HepG2 (cell line): ENCODE measurements around the gene RBM28. TPM values are rescaled to one million over a fixed set of nuclear protein-coding genes. Genes with fewer than 3 reads are reported as not detected.

ENCODE experiments used
- ARNT ChIP-seq: fragments of 450-650 bp; IDR thresholded peaks from 2 replicates; pipeline ENCODE4 v1.6.1; 2017
- HOXA7 ChIP-seq: sonication (generic); formaldehyde crosslinking; IDR thresholded peaks from 2 replicates; pipeline ENCODE4 v1.8.1; 2022; ENCODE audit warnings: mild to moderate bottlenecking, missing genetic modification reagents, moderate library complexity
- KDM2A ChIP-seq: sonication (generic); formaldehyde crosslinking; IDR thresholded peaks from 2 replicates; pipeline ENCODE4 v1.4.0; 2020; ENCODE audit warnings: low read depth, missing genetic modification reagents, borderline replicate concordance
- MAZ ChIP-seq, 2 experiments: sonication (generic) in 1 of 2; formaldehyde crosslinking in 1 of 2; IDR thresholded peaks; 2 replicates each; pipeline versions ENCODE4 v1.5.0 to v1.6.1; 2012 to 2020; ENCODE audit warnings: low read depth in 2 of 2, mild to moderate bottlenecking in 2 of 2, borderline replicate concordance in 1 of 2, improper control_type of control experiment in 1 of 2, low read length in 1 of 2, missing genetic modification reagents in 1 of 2, moderate library complexity in 1 of 2
- NFATC3 ChIP-seq: sonication (generic); formaldehyde crosslinking; IDR thresholded peaks from 2 replicates; pipeline ENCODE4 v1.5.1; 2020; ENCODE audit warnings: mild to moderate bottlenecking, missing genetic modification reagents
- RAD21 ChIP-seq: fragments of 450-650 bp; formaldehyde crosslinking; IDR thresholded peaks from 2 replicates; pipeline ENCODE4 v1.5.0; 2020; ENCODE audit warnings: mild to moderate bottlenecking
- RFX5 ChIP-seq: IDR thresholded peaks from 2 replicates; pipeline ENCODE4 v1.6.1; 2011; ENCODE audit warnings: low read depth, low read length, improper control_type of control experiment
- SALL1 ChIP-seq: sonication (generic); formaldehyde crosslinking; IDR thresholded peaks from 2 replicates; pipeline ENCODE4 v1.8.0; 2022; ENCODE audit warnings: mild to moderate bottlenecking, missing genetic modification reagents
- SMC3 ChIP-seq: IDR thresholded peaks from 2 replicates; pipeline ENCODE4 v1.6.1; 2011; ENCODE audit warnings: low read length, improper control_type of control experiment
- XRCC5 ChIP-seq: fragments of 200-400 bp; formaldehyde crosslinking; optimal IDR thresholded peaks from 2 replicates; pipeline ENCODE3; 2017; ENCODE audit warnings: mild to moderate bottlenecking, low read length
- ZNF234 ChIP-seq: sonication (generic); formaldehyde crosslinking; conservative IDR thresholded peaks from 2 replicates; pipeline ENCODE4 v1.5.1; 2020; ENCODE audit warnings: mild to moderate bottlenecking, missing genetic modification reagents
- ZNF350 ChIP-seq: sonication (generic); formaldehyde crosslinking; IDR thresholded peaks from 2 replicates; pipeline ENCODE4 v1.4.0; 2020; ENCODE audit warnings: mild to moderate bottlenecking, low read depth, missing genetic modification reagents, borderline replicate concordance
- ZNF501 ChIP-seq: sonication (generic); formaldehyde crosslinking; IDR thresholded peaks from 2 replicates; pipeline ENCODE4 v1.5.1; 2020; ENCODE audit warnings: mild to moderate bottlenecking, moderate library complexity, missing genetic modification reagents
- ZNF772 ChIP-seq: sonication (generic); formaldehyde crosslinking; IDR thresholded peaks from 2 replicates; pipeline ENCODE4 v1.5.0; 2020; ENCODE audit warnings: mild to moderate bottlenecking, missing genetic modification reagents
- polyA plus RNA-seq, 8 experiments: library from polyadenylated mRNA; depleted of rRNA in 3 of 8; stranded (reverse) in 7 of 8; unstranded in 1 of 8; fragments of >200 nt; fragmentation: Illumina TruSeq in 4 of 8; extraction: Trizol in 4 of 8; gene quantifications; 2 replicates each; pipeline versions ENCODE4 v1.2.1 to v1.2.3, GENCODE V29; 2011 to 2016; ENCODE audit warnings: low read depth in 4 of 8, missing spikeins in 1 of 8, mixed read lengths in 1 of 8; ENCODE audit not compliant: insufficient read depth in 1 of 8
- total RNA-seq, 5 experiments: library from RNA; depleted of rRNA; stranded (reverse); fragments of >200 nt; fragmentation: Illumina TruSeq; extraction: Trizol; gene quantifications; 2 replicates each; pipeline ENCODE4 v1.2.3, GENCODE V29; 2016; ENCODE audit warnings: low read depth in 1 of 5
- TF ChIP-seq, protein P1 (sequence below): sonication (generic); formaldehyde crosslinking; IDR thresholded peaks from 2 replicates; pipeline ENCODE4 v1.5.0; 2020; ENCODE audit warnings: mild to moderate bottlenecking, missing genetic modification reagents, borderline replicate concordance
- TF ChIP-seq, protein P2 (sequence below): sonication (generic); formaldehyde crosslinking; IDR thresholded peaks from 2 replicates; pipeline ENCODE4 v1.5.1; 2020; ENCODE audit warnings: mild to moderate bottlenecking, moderate library complexity, missing genetic modification reagents
- TF ChIP-seq, protein P3 (sequence below): sonication (generic); formaldehyde crosslinking; IDR thresholded peaks from 2 replicates; pipeline ENCODE4 v1.4.0; 2020; ENCODE audit warnings: missing genetic modification reagents
- TF ChIP-seq, protein P4 (sequence below): sonication (generic); formaldehyde crosslinking; IDR thresholded peaks from 2 replicates; pipeline ENCODE4 v1.5.0; 2020; ENCODE audit warnings: mild to moderate bottlenecking, missing genetic modification reagents, moderate library complexity

The RBM28 gene
- total and polyA plus RNA-seq, 2 of the 13 experiments (the other 11 are each of a cell fraction or from before 2014, with no cell fraction given), result 20.5 to 49.0 TPM

DNA sequence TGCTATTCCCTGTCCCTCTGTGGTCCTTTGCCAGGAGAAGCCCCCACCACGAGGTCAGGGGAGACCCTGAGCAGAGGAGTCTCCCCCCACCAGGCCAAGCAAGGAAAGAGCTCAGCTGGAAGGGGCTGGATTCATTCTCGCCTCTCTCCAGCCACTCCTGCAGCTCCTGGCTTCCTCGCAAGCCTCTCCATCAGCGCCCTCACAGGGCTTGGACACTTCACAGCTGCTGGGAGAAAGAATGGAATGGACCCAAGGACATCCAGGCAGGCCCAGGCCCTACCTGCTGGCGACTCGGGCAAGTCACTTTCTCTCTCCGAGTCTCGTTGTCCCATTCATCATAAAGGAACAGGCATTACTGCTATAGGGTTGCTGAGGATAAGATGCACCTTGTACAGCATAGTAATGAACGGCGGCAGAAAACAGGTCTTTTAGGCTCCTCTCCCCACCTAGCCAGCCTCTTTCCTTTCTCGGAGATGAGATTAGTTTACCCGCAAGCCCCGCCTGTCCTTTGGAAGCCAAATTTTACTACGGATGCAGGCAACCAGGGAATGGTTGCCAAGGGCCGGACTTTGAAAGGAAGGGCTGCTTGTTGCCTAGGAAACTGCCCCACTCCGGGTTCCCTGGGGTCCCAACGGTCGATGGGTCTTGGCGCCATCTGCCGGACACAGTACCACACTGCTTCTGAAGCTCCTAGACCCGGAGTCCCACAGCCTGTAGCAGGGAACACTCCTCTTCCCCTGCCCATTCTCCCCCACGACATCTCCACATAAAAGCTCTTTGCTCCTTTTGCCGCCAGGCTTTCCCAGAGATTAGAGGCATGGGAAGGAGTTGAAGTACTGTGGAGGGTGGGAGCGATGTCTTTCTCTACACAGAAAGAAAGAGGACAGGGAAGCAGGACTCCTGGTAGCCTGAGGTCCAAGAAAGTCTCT is 43.8 kb upstream of the RBM28 start (continued):
- TF ChIP-seq, protein P1, sequence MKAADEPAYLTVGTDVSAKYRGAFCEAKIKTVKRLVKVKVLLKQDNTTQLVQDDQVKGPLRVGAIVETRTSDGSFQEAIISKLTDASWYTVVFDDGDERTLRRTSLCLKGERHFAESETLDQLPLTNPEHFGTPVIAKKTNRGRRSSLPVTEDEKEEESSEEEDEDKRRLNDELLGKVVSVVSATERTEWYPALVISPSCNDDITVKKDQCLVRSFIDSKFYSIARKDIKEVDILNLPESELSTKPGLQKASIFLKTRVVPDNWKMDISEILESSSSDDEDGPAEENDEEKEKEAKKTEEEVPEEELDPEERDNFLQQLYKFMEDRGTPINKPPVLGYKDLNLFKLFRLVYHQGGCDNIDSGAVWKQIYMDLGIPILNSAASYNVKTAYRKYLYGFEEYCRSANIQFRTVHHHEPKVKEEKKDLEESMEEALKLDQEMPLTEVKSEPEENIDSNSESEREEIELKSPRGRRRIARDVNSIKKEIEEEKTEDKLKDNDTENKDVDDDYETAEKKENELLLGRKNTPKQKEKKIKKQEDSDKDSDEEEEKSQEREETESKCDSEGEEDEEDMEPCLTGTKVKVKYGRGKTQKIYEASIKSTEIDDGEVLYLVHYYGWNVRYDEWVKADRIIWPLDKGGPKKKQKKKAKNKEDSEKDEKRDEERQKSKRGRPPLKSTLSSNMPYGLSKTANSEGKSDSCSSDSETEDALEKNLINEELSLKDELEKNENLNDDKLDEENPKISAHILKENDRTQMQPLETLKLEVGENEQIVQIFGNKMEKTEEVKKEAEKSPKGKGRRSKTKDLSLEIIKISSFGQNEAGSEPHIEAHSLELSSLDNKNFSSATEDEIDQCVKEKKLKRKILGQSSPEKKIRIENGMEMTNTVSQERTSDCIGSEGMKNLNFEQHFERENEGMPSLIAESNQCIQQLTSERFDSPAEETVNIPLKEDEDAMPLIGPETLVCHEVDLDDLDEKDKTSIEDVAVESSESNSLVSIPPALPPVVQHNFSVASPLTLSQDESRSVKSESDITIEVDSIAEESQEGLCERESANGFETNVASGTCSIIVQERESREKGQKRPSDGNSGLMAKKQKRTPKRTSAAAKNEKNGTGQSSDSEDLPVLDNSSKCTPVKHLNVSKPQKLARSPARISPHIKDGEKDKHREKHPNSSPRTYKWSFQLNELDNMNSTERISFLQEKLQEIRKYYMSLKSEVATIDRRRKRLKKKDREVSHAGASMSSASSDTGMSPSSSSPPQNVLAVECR, result peak; percentile 20; the same call in 1 of the 2 replicates
- TF ChIP-seq, protein P2, sequence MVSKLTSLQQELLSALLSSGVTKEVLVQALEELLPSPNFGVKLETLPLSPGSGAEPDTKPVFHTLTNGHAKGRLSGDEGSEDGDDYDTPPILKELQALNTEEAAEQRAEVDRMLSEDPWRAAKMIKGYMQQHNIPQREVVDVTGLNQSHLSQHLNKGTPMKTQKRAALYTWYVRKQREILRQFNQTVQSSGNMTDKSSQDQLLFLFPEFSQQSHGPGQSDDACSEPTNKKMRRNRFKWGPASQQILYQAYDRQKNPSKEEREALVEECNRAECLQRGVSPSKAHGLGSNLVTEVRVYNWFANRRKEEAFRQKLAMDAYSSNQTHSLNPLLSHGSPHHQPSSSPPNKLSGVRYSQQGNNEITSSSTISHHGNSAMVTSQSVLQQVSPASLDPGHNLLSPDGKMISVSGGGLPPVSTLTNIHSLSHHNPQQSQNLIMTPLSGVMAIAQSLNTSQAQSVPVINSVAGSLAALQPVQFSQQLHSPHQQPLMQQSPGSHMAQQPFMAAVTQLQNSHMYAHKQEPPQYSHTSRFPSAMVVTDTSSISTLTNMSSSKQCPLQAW (CRISPR knock-in tag), result peak; percentile 35; the same call in 1 of the 2 replicates
- no peak for TF ChIP-seq ARNT
- no peak for TF ChIP-seq KDM2A (CRISPR knock-in tag)
- peak; percentile 84 for TF ChIP-seq RAD21 (CRISPR knock-in tag)
- TF ChIP-seq MAZ (IDR thresholded peaks at IDR 0.05; ENCODE audit: borderline replicate concordance, low read depth, low read length), result no peak
- 0 out of 2 replicates have a peak, but pooled peaks have one; percentile 43 for TF ChIP-seq MAZ (CRISPR knock-in tag; IDR thresholded peaks at IDR 0.05; ENCODE audit: low read depth)
- TF ChIP-seq SALL1 (CRISPR knock-in tag), result peak; percentile 43; the same call in 1 of the 2 replicates
- peak; percentile 78 for TF ChIP-seq SMC3
- TF ChIP-seq ZNF234 (CRISPR knock-in tag), result no peak
- TF ChIP-seq ZNF350 (CRISPR knock-in tag), result peak; percentile 18; the same call in 1 of the 2 replicates
- no peak for TF ChIP-seq HOXA7 (CRISPR knock-in tag)
- TF ChIP-seq RFX5, result peak; percentile 90
- TF ChIP-seq, protein P3, sequence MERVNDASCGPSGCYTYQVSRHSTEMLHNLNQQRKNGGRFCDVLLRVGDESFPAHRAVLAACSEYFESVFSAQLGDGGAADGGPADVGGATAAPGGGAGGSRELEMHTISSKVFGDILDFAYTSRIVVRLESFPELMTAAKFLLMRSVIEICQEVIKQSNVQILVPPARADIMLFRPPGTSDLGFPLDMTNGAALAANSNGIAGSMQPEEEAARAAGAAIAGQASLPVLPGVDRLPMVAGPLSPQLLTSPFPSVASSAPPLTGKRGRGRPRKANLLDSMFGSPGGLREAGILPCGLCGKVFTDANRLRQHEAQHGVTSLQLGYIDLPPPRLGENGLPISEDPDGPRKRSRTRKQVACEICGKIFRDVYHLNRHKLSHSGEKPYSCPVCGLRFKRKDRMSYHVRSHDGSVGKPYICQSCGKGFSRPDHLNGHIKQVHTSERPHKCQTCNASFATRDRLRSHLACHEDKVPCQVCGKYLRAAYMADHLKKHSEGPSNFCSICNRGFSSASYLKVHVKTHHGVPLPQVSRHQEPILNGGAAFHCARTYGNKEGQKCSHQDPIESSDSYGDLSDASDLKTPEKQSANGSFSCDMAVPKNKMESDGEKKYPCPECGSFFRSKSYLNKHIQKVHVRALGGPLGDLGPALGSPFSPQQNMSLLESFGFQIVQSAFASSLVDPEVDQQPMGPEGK, result 0 out of 2 replicates have a peak, but pooled peaks have one; percentile 18
- TF ChIP-seq, protein P4, sequence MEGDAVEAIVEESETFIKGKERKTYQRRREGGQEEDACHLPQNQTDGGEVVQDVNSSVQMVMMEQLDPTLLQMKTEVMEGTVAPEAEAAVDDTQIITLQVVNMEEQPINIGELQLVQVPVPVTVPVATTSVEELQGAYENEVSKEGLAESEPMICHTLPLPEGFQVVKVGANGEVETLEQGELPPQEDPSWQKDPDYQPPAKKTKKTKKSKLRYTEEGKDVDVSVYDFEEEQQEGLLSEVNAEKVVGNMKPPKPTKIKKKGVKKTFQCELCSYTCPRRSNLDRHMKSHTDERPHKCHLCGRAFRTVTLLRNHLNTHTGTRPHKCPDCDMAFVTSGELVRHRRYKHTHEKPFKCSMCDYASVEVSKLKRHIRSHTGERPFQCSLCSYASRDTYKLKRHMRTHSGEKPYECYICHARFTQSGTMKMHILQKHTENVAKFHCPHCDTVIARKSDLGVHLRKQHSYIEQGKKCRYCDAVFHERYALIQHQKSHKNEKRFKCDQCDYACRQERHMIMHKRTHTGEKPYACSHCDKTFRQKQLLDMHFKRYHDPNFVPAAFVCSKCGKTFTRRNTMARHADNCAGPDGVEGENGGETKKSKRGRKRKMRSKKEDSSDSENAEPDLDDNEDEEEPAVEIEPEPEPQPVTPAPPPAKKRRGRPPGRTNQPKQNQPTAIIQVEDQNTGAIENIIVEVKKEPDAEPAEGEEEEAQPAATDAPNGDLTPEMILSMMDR (CRISPR knock-in tag), result peak; percentile 90
- TF ChIP-seq NFATC3, result 0 out of 2 replicates have a peak, but pooled peaks have one; percentile 31
- TF ChIP-seq ZNF772 (CRISPR knock-in tag), result 0 out of 2 replicates have a peak, but pooled peaks have one; percentile 16
- TF ChIP-seq ZNF501 (CRISPR knock-in tag), result peak; percentile 44; the same call in 1 of the 2 replicates
- peak; percentile 80 for TF ChIP-seq XRCC5
